PC-3 (cell line): ENCODE measurements around the gene PKDREJ.

Experiments used
- CTCF ChIP-seq: fragments of 300-600 bp; sonication (generic); conservative IDR thresholded peaks from 2 replicates; pipeline ENCODE4 v1.5.1; 2017; ENCODE audit warnings: antibody characterized with exemption, low read depth, mild to moderate bottlenecking, low read length
- EZH2phosphoT487 ChIP-seq: fragments of 300-600 bp; sonication (generic); IDR thresholded peaks from 2 replicates; pipeline ENCODE4 v1.6.1; 2018; ENCODE audit warnings: mild to moderate bottlenecking, antibody characterized with exemption, low read length, borderline replicate concordance

DNA sequence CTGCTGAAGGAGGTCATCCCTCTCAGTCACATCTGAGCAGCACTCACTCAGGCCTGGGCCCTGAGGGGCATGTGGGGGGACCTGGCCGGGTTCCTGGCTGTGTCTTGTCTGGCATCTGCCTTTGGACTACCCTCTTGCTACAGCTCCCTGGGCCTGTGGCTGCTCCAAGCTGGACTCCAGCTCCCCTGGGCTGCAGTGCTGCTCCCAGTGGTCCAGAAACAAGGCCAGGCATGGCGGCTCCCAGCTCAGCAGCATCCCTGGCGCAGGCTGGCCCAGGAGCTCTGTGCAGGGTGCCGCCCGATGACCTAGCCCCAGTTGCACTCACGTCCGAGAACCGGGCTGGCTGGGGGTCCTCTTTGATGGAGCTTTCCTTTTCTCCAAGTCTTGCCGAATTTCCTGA lies 18.4 kb downstream of the PKDREJ start:
- TF ChIP-seq CTCF (no peak), EZH2phosphoT487 (no peak)
